IPS-15b (cell line): Measurements from ENCODE around the gene DNAH14.
"Not testable (repeated sequence)": the region's sequence is repeated elsewhere in the genome, so short reads cannot be mapped to it uniquely, and the experiment has no call there.

Experiments used
- H3K27me3 ChIP-seq: one replicate; pipeline ENCODE4 v1.6.1; 2013; ENCODE audit warnings: low read length; ENCODE audit not compliant: control insufficient read depth, insufficient read depth
- H3K36me3 ChIP-seq: one replicate; pipeline ENCODE4 v1.6.1; 2013; ENCODE audit warnings: low read length; ENCODE audit not compliant: control insufficient read depth, insufficient read depth
- H3K4me1 ChIP-seq: one replicate; pipeline ENCODE4 v1.6.1; 2013; ENCODE audit warnings: mild to moderate bottlenecking, low read length; ENCODE audit not compliant: control insufficient read depth, insufficient read depth
- H3K4me3 ChIP-seq: one replicate; pipeline ENCODE4 v1.5.1; 2013; ENCODE audit warnings: low read depth, low read length
- H3K9ac ChIP-seq: one replicate; pipeline ENCODE4 v1.6.1; 2013; ENCODE audit warnings: low read depth, mild to moderate bottlenecking, low read length
- H3K9me3 ChIP-seq: one replicate; pipeline ENCODE4 v1.6.1; 2013; ENCODE audit warnings: mild to moderate bottlenecking, low read length; ENCODE audit not compliant: control insufficient read depth, insufficient read depth

The DNAH14 gene

DNA sequence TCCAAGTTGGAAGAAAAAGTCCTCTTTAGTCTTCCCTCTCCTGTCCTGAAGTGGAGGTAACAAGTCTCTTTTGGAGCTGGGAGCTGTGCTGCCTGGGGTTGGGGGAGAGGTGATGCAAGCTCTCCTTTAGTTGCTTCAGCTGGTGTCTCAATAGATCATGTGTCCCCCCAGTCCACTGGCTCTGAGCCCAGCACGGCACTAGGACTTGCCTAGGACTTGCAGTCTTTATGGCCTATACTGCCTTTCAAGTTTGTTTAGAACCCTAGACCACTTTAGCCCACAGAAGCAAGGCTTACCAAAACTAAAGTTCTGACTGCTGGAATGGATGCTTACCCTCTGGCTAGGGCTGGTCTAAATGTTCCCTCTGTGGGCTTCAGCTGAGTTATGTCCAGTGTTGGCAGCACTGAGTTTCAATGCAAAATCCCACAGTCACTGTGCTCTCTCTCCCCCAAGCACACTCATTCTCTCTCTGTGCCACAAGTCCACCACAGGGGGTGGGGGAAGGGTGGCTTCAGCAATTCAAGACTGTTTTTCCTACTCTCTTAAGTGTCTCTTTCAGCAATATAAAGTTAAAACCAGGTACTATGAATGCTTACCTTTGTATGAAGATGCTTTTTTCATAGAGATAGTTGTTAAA, 185.0 kb downstream of the DNAH14 start:
- H3K9ac ChIP-seq: no peak overlapping the region

DNA sequence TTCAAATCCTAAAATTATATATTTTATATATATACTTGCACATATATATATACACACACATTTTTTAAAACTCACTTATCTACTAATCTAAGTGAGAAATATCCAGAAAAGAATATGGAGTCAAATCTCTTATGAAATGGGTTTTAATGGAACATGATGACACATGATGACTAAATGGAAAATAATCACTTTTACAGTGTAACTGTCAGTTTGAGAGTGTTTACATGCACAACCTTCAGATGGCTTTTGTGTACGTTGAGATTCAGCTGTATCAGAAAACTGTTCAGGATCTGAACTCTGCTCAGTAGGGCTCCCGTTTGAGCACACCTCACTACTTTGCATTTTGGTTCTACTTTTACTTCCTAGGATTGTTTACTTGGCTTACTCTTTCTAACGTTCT, 189.8 kb downstream of the DNAH14 start:
- H3K4me3 ChIP-seq: no peak overlapping the region
- H3K27me3 ChIP-seq: no peaks in the 10 kb centered on the region
- no peaks in the 10 kb centered on the region for H3K36me3 ChIP-seq
- no peaks in the 10 kb centered on the region for H3K9me3 ChIP-seq
- no peak overlapping the region for H3K9ac ChIP-seq
- no peaks in the 10 kb centered on the region for H3K4me1 ChIP-seq

More for the DNA sequence above, 185.0 kb downstream of the DNAH14 start:
- H3K36me3 ChIP-seq: no peaks in the 10 kb centered on the region
- no peaks in the 10 kb centered on the region for H3K27me3 ChIP-seq
- H3K9me3 ChIP-seq: no peaks in the 10 kb centered on the region
- H3K4me3 ChIP-seq: no peak overlapping the region
- no peaks in the 10 kb centered on the region for H3K4me1 ChIP-seq

DNA sequence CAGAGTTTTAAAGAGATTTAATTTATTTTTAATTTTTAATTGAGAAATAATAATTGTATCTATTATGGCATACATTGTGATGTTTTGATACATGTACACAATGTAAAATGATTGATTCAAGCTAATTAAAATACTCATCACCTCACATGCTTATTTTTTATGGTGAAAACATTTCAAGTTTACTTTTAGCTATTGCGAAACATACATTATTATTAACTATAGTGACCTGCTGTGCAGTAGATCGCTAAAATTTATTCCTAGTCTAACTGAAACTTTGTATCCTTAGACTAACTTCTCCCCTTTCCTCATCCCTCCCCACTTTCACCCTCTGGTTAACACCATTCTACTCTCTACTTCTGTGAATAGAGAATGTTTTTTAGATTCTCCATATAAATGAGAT, 191.6 kb downstream of the DNAH14 start:
- H3K4me1 ChIP-seq: no peaks in the 10 kb centered on the region
- no peaks in the 10 kb centered on the region for H3K9me3 ChIP-seq
- no peaks in the 10 kb centered on the region for H3K36me3 ChIP-seq
- no peak overlapping the region for H3K4me3 ChIP-seq
- H3K9ac ChIP-seq: no peak overlapping the region
- no peaks in the 10 kb centered on the region for H3K27me3 ChIP-seq

DNA sequence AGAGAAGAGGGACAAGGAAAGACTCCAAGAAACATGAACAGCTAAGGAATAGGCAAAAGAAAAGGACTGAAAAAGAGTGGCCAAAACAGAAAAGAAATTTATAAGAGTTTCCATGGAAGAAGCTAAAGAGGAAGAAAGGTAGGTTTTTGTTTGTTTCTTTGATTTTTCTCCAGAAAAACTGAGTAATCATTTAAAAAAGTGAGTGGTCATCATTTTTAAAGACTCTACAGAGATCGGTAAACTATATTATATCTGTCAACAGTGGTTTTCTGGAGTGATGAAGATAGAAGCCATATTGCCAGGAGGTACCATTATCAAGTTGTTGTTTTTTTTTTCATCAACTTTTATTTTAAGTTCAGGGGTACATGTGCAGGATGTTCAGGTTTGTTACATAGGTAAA, 202.4 kb downstream of the DNAH14 start:
- Histone ChIP-seq H3K4me3 (no peak overlapping the region), H3K9me3 (no peaks in the 10 kb centered on the region), H3K36me3 (no peaks in the 10 kb centered on the region), H3K9ac (no peak overlapping the region), H3K27me3 (no peaks in the 10 kb centered on the region), H3K4me1 (no peaks in the 10 kb centered on the region)

DNA sequence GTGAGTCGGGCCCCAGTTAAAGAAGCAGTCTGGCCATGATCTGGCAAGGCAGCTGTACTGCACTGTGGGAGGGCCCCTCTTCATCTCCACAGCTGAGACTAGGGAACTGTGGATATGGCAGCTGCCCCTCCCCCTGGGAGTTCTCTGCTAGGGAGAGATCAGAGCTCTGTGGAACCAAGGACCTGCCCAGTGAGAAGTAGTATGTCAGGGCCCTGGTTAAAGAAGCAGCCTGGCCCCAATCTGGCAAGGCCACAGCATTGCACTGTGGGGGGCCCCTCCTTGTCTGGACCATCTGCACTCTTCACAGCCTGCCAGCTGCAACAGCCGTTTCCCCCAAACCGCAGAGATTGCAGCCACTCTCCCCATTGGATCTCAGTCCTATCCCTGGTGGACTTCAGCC, 208.5 kb downstream of the DNAH14 start:
- H3K4me1 ChIP-seq: no peaks in the 10 kb centered on the region
- no peak overlapping the region for H3K4me3 ChIP-seq
- no peaks in the 10 kb centered on the region for H3K36me3 ChIP-seq
- no peaks in the 10 kb centered on the region for H3K27me3 ChIP-seq
- H3K9ac ChIP-seq: no peak overlapping the region
- H3K9me3 ChIP-seq: no peaks in the 10 kb centered on the region

DNA sequence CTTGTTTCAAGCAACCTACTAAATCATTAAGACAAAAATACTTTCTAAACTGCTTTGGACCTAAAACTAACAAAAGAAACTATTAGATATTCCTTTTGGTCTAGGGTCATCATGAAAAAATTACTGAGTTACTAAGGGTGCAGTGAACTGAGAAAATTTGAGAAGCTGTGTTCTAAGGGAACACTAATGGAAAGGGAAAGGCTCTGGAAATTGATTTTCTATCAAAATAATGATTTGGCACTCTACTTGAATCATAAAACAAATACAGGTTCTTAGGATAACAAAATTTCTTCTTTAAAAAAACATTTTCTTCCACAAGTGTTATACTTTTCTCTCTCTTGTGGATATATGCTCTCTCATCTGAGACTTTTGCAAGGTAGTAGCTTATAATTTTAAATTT, 213.5 kb downstream of the DNAH14 start:
- H3K4me3 ChIP-seq: no peak overlapping the region
- H3K9me3 ChIP-seq: no peaks in the 10 kb centered on the region
- H3K27me3 ChIP-seq: no peaks in the 10 kb centered on the region
- no peaks in the 10 kb centered on the region for H3K36me3 ChIP-seq
- no peaks in the 10 kb centered on the region for H3K4me1 ChIP-seq
- H3K9ac ChIP-seq: no peak overlapping the region

DNA sequence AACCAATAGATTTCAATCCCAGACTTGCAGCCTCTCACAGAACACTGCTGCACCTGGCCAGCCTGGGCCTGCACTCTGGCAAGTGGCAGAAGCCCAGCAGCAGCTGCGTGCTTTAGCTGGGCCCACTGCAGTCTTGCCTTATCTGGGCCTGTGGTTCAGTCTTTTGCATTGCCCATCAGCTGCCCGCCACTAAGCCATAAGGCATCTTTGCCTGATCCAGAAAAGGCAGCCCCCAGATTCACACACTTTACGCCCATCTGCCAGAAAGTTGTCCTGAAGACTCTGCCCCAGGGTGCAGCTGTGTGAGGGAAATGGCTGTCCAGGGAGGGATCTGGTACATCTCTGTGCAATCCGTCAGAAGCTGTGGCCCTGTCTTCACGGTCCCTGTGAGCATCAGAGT, 217.0 kb downstream of the DNAH14 start:
- Histone ChIP-seq H3K36me3 (no peaks in the 10 kb centered on the region), H3K9me3 (no peaks in the 10 kb centered on the region), H3K4me1 (peaks cover 3% of the 10 kb centered on the region), H3K4me3 (no peak overlapping the region), H3K9ac (no peak overlapping the region), H3K27me3 (no peaks in the 10 kb centered on the region)

DNA sequence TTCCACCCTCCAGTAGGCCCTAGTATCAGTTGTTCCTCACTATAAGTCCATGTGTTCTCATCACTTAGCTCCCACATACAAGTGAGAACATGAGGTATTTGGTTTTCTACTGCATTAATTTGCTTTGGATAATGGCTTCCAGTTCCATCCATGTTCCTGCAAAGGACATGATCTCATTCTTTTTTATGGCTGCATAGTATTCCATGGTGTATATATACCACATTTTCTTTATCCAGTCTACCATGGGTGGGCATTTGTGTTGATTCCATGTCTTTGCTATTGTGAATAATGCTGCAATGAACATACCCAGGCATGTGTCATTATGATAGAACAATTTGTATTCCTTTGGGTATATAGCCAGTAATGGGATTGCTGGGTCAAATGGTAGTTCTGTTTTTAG, 218.3 kb downstream of the DNAH14 start:
- not testable (repeated sequence) for H3K4me1 ChIP-seq, H3K27me3 ChIP-seq, H3K36me3 ChIP-seq, H3K9ac ChIP-seq, H3K9me3 ChIP-seq, H3K4me3 ChIP-seq

DNA sequence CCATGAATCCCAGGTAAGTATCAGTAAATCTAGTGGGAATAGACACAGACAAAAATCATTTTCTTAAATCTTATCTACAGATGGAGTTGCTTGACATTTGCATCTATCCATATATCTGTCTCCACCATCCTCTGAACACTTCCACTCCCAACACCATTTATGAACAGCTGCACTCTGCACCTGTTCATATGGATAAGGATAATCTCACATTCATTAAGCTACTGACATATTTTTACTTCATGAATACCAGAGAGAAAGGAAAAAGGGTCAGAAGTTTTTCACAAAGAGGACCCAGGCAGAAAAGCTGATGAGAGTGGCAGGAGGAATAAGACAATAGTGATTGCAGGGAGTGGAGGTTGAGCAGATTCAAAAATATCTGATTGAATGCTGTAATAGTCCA, 222.6 kb downstream of the DNAH14 start:
- H3K27me3 ChIP-seq: no peaks in the 10 kb centered on the region
- no peaks in the 10 kb centered on the region for H3K36me3 ChIP-seq
- no peak overlapping the region for H3K4me3 ChIP-seq
- peaks cover 3% of the 10 kb centered on the region for H3K4me1 ChIP-seq
- H3K9ac ChIP-seq: no peak overlapping the region
- no peaks in the 10 kb centered on the region for H3K9me3 ChIP-seq

DNA sequence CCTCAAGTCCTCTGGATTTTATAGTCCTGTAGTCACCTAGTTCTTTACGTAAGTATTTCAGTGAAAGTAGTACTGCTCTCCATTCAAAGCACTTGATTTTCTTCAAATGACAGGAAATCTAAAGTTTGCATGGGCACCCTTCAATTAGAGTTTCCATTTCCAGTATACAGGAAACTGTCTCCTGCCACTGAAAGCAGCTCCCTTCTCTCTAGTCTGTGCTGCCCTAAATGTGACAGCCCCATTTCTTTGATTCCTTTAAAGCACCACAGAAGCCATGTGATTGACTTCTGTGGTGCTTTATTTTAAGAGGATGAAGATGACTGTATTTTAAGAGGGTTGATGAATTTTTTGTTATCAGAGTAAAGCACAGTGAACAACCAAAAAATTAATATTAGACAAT, 226.1 kb downstream of the DNAH14 start:
- Histone ChIP-seq H3K4me3 (no peak overlapping the region), H3K27me3 (no peaks in the 10 kb centered on the region), H3K9me3 (no peaks in the 10 kb centered on the region), H3K9ac (no peak overlapping the region), H3K36me3 (no peaks in the 10 kb centered on the region), H3K4me1 (peaks cover 3% of the 10 kb centered on the region)

DNA sequence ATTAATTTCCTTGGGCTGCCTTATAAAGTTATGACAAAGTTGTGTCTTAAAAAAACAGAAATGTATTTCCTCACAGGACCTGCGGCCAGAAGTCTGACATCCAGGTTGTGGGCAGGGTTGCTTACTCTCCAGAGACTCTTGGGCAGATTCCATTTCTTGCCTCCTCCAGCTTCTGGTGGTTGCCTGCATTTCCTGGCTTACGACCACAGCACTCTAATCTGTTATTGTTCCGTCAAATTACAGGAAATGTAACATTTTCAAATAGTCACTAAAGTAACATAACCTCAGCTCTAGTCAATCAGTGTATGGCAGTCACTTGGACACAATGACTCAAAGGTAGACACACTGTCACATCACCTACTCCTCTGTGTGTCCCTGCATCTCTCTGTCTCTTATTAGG, 226.8 kb downstream of the DNAH14 start:
- Histone ChIP-seq H3K9me3 (no peaks in the 10 kb centered on the region), H3K36me3 (no peaks in the 10 kb centered on the region), H3K4me3 (no peak overlapping the region), H3K4me1 (peaks cover 2% of the 10 kb centered on the region), H3K9ac (no peak overlapping the region), H3K27me3 (no peaks in the 10 kb centered on the region)

DNA sequence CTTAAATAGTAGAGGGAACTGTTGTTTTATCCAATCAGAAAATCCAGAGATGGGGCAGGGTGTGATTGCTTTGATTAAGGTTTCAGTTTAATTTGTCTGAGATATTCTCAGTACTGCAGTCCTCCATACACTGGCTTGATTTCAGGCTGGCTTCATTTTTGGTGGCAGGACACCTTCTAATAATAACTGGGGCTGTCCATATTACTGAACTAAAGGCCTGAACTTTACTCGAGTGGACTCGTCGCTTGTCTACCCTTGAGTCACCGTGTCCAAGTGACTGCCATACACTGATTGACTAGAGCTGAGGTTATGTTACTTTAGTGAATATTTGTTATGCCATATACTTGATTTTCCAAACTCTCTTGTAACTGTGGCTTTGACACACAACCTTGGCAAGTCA, 228.8 kb downstream of the DNAH14 start:
- no peak overlapping the region for H3K4me3 ChIP-seq
- no peaks in the 10 kb centered on the region for H3K27me3 ChIP-seq

More for the DNA sequence above, 228.8 kb downstream of the DNAH14 start:
- H3K36me3 ChIP-seq: no peaks in the 10 kb centered on the region
- H3K9me3 ChIP-seq: no peaks in the 10 kb centered on the region
- H3K4me1 ChIP-seq: no peaks in the 10 kb centered on the region
- H3K9ac ChIP-seq: no peak overlapping the region
